ENCODE data around the gene NCOR2.

The NCOR2 gene

GRCh38 chr12:124557518-124558223 lies 9.7 kb downstream of the NCOR2 start:
- no peak for DNase-seq

- no peak for DNase-seq
Observed at GRCh38 chr12:124556896-124557501, 10.4 kb downstream of the NCOR2 start.

- DNase-seq, result no peak
Observed at GRCh38 chr12:124556074-124556466, 11.3 kb downstream of the NCOR2 start.

- DNase-seq, result no peak
Observed at GRCh38 chr12:124555168-124556073, 12.0 kb downstream of the NCOR2 start.

GRCh38 chr12:124554429-124555029 lies 12.9 kb downstream of the NCOR2 start:
- no peak for DNase-seq

GRCh38 chr12:124553862-124554428 lies 13.5 kb downstream of the NCOR2 start:
- DNase-seq, result no peak

- peak; percentile 57 to 66 for DNase-seq
Observed at GRCh38 chr12:124551268-124552144, 15.9 kb downstream of the NCOR2 start.

GRCh38 chr12:124550123-124551089 lies 17.0 kb downstream of the NCOR2 start:
- DNase-seq, result peak; percentile 14 to 38

GRCh38 chr12:124549629-124550028 lies 17.8 kb downstream of the NCOR2 start:
- no peak for DNase-seq

- DNase-seq, result no peak
Observed at GRCh38 chr12:124548854-124549378, 18.5 kb downstream of the NCOR2 start.

GRCh38 chr12:124547626-124548025 lies 19.8 kb downstream of the NCOR2 start:
- no peak for DNase-seq

GRCh38 chr12:124545508-124546418 lies 21.6 kb downstream of the NCOR2 start:
- DNase-seq, result no peak

GRCh38 chr12:124544983-124545382 lies 22.4 kb downstream of the NCOR2 start:
- no peak for DNase-seq

- no peak for DNase-seq
Observed at GRCh38 chr12:124544311-124544970, 23.0 kb downstream of the NCOR2 start.

GRCh38 chr12:124543590-124544310 lies 23.7 kb downstream of the NCOR2 start:
- DNase-seq, result no peak

- DNase-seq, result no peak
Observed at GRCh38 chr12:124543052-124543589, 24.3 kb downstream of the NCOR2 start.

Measured in AML-193 (cell line).